K562 (cell line): ENCODE data around the gene CYP2B6.

Source experiments
- BACH1 ChIP-seq: fragments of 200-800 bp; sonication (Bioruptor generic); IDR thresholded peaks from 2 replicates; pipeline ENCODE4 v1.6.1; 2016; ENCODE audit warnings: missing genetic modification characterization, missing compliant biosample characterization
- EGR1 ChIP-seq: fragments of 450-650 bp; conservative IDR thresholded peaks from 2 replicates; pipeline ENCODE4 v1.6.1; 2017; ENCODE audit warnings: mild to moderate bottlenecking
- FOXK1 ChIP-seq: sonication (generic); formaldehyde crosslinking; IDR thresholded peaks from 2 replicates; pipeline ENCODE4 v1.8.0; 2022; ENCODE audit warnings: missing genetic modification reagents, mild to moderate bottlenecking, borderline replicate concordance
- GTF2F1 ChIP-seq: IDR thresholded peaks from 2 replicates; pipeline ENCODE4 v1.6.1; 2011; ENCODE audit warnings: low read depth, low read length, improper control_type of control experiment
- ILK ChIP-seq: fragments of 450-650 bp; IDR thresholded peaks from 2 replicates; pipeline ENCODE4 v1.6.1; 2016; ENCODE audit warnings: missing genetic modification characterization, low read depth, mild to moderate bottlenecking, missing compliant biosample characterization, moderate library complexity, borderline replicate concordance
- PHF8 ChIP-seq: fragments of 200-600 bp; sonication (generic); IDR thresholded peaks from 2 replicates; pipeline ENCODE4 v1.6.1; 2012; ENCODE audit warnings: mixed run types, mild to moderate bottlenecking, inconsistent platforms, low read length, moderate library complexity, borderline replicate concordance
- RFX5 ChIP-seq: IDR thresholded peaks from 2 replicates; pipeline ENCODE4 v1.6.1; 2011; ENCODE audit warnings: low read depth, mild to moderate bottlenecking, improper control_type of control experiment, low read length
- SMARCA5 ChIP-seq: fragments of 450-650 bp; IDR thresholded peaks from 2 replicates; pipeline ENCODE4 v1.6.1; 2016
- TAF1 ChIP-seq: IDR thresholded peaks from 2 replicates; pipeline ENCODE4 v1.6.1; 2011; ENCODE audit warnings: mild to moderate bottlenecking, low read length, moderate library complexity; ENCODE audit not compliant: insufficient read depth, control insufficient read depth, severe bottlenecking; ENCODE audit errors: extremely low read depth
- TAF7 ChIP-seq: fragments of 450-650 bp; IDR thresholded peaks from 2 replicates; pipeline ENCODE4 v1.6.1; 2016; ENCODE audit warnings: missing genetic modification characterization, missing compliant biosample characterization
- TEAD4 ChIP-seq, 2 experiments: sonication (generic) in 1 of 2; formaldehyde crosslinking in 1 of 2; IDR thresholded peaks; 2 replicates each; pipeline versions ENCODE4 v1.6.1 to v1.8.0; 2012 to 2022; ENCODE audit warnings: borderline replicate concordance in 1 of 2, inconsistent platforms in 1 of 2, low read length in 1 of 2, mild to moderate bottlenecking in 1 of 2, missing genetic modification reagents in 1 of 2
- ZBTB8A ChIP-seq: fragments of 450-650 bp; IDR thresholded peaks from 2 replicates; pipeline ENCODE4 v1.6.1; 2018; ENCODE audit warnings: mild to moderate bottlenecking, moderate library complexity; ENCODE audit not compliant: partially characterized antibody
- ZFP1 ChIP-seq: fragments of 450-650 bp; formaldehyde crosslinking; IDR thresholded peaks from 2 replicates; pipeline ENCODE4 v1.4.0; 2020; ENCODE audit warnings: mild to moderate bottlenecking, mixed read lengths
- ZNF561 ChIP-seq: fragments of 450-650 bp; formaldehyde crosslinking; conservative IDR thresholded peaks from 2 replicates; pipeline ENCODE4 v1.4.0; 2020; ENCODE audit warnings: mild to moderate bottlenecking, moderate library complexity

DNA sequence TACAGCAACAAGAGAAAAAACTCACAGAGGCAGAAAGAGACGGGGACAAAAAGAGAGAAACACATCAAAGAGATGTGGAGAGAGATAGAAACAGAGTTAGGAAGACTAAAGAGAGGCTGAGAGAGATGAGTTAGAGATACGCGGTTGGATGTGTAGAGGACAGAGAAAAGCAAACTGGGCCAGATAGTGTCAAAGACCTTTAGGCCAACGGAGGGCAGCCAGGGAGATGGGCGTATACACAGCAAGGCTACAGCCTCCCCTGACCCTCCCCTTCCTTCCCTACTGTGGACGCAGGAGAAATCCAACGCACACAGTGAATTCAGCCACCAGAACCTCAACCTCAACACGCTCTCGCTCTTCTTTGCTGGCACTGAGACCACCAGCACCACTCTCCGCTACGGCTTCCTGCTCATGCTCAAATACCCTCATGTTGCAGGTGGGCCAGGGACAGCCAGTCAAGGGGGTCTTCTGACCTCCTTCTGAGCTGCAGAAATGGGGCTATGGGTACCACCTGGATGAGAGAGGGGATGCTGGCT lies 18.7 kb downstream of the CYP2B6 start:
- TF ChIP-seq ZNF561 (CRISPR knock-in tag) = no peak
- no peak for TF ChIP-seq TAF7 (tag)
- TF ChIP-seq PHF8 = no peak
- no peak for TF ChIP-seq EGR1
- TF ChIP-seq TAF1 = no peak
- no peak for TF ChIP-seq FOXK1 (CRISPR knock-in tag)
- no peak for TF ChIP-seq ZBTB8A
- TF ChIP-seq TEAD4 (IDR thresholded peaks at IDR 0.05; ENCODE audit: low read length) = no peak
- TF ChIP-seq TEAD4 (CRISPR knock-in tag; IDR thresholded peaks at IDR 0.05; ENCODE audit: borderline replicate concordance) = no peak
- no peak for TF ChIP-seq RFX5
- no peak for TF ChIP-seq GTF2F1
- no peak for TF ChIP-seq ZFP1 (CRISPR knock-in tag)
- TF ChIP-seq SMARCA5 = no peak
- TF ChIP-seq ILK (tag) = no peak
- TF ChIP-seq BACH1 (tag) = no peak
